SU-DHL-6 (cell line): ENCODE measurements around the gene CASS4.

Source experiments
- H2AFZ ChIP-seq: fragments of 200-600 bp; sonication (generic); 2 replicates; pipeline ENCODE4 v1.6.1; 2014; ENCODE audit warnings: low read depth, mild to moderate bottlenecking, moderate library complexity, mixed read lengths, antibody characterized with exemption, low read length; ENCODE audit not compliant: severe bottlenecking
- H3F3A ChIP-seq: fragments of 200-600 bp; shearing (Covaris generic); 2 replicates; pipeline ENCODE4 v1.6.0; 2016; ENCODE audit warnings: antibody characterized with exemption, mild to moderate bottlenecking; ENCODE audit not compliant: insufficient read depth
- H3K27ac ChIP-seq: fragments of 200-600 bp; sonication (generic); 2 replicates; pipeline ENCODE4 v1.5.1; 2016; ENCODE audit warnings: low read depth, mild to moderate bottlenecking, low read length, moderate library complexity, mixed read lengths
- H3K27me3 ChIP-seq: fragments of 200-600 bp; sonication (generic), shearing (Covaris generic); 2 replicates; pipeline ENCODE4 v1.6.0; 2014; ENCODE audit warnings: mild to moderate bottlenecking, low read length
- H3K36me3 ChIP-seq: fragments of 200-600 bp; sonication (generic); 2 replicates; pipeline ENCODE4 v1.6.1; 2014; ENCODE audit warnings: mild to moderate bottlenecking, low read length, mixed read lengths
- H3K4me2 ChIP-seq: fragments of 300-600, 200-600 bp; shearing (Covaris generic), sonication (generic); 2 replicates; pipeline ENCODE4 v1.6.0; 2014; ENCODE audit warnings: low read length, low read depth, mild to moderate bottlenecking; ENCODE audit not compliant: poor library complexity, severe bottlenecking
- H3K4me3 ChIP-seq: fragments of 200-600 bp; sonication (generic); 2 replicates; pipeline ENCODE4 v1.5.1; 2014; ENCODE audit warnings: antibody characterized with exemption, low read length, mild to moderate bottlenecking, mixed read lengths; ENCODE audit not compliant: insufficient read depth, poor library complexity, severe bottlenecking
- H3K79me2 ChIP-seq: fragments of 200-600 bp; sonication (generic); 2 replicates; pipeline ENCODE4 v1.6.1; 2014; ENCODE audit warnings: mild to moderate bottlenecking, low read length, moderate library complexity; ENCODE audit not compliant: insufficient read depth
- H3K9ac ChIP-seq: fragments of 200-600 bp; sonication (generic); 2 replicates; pipeline ENCODE4 v1.7.0; 2014; ENCODE audit warnings: mild to moderate bottlenecking, low read length
- H3K9me2 ChIP-seq: fragments of 200-600 bp; sonication (generic); replicated peaks from 2 replicates; pipeline ENCODE4 v1.6.1; 2014; ENCODE audit warnings: low read length; ENCODE audit not compliant: insufficient read depth
- H3K9me3 ChIP-seq: fragments of 200-600 bp; sonication (generic); 2 replicates; pipeline ENCODE4 v1.6.1; 2014; ENCODE audit warnings: low read length, mixed read lengths; ENCODE audit not compliant: insufficient read depth
- H4K20me1 ChIP-seq: fragments of 200-600 bp; sonication (generic); 2 replicates; pipeline ENCODE4 v1.6.1; 2014; ENCODE audit warnings: low read depth, mild to moderate bottlenecking, antibody characterized with exemption, low read length, moderate library complexity, mixed read lengths
- CTCF ChIP-seq: fragments of 200-600 bp; sonication (generic); IDR thresholded peaks from one replicate; pipeline ENCODE4 v1.5.1; 2017; ENCODE audit warnings: antibody characterized with exemption, mild to moderate bottlenecking, low read length, moderate library complexity; ENCODE audit not compliant: insufficient read depth, poor library complexity, severe bottlenecking
- EZH2phosphoT487 ChIP-seq: fragments of 200-600 bp; sonication (generic), shearing (Covaris generic); conservative IDR thresholded peaks from 2 replicates; pipeline ENCODE4 v1.6.1; 2018; ENCODE audit warnings: mild to moderate bottlenecking, antibody characterized with exemption, low read length, moderate library complexity, mixed read lengths

The CASS4 gene

DNA sequence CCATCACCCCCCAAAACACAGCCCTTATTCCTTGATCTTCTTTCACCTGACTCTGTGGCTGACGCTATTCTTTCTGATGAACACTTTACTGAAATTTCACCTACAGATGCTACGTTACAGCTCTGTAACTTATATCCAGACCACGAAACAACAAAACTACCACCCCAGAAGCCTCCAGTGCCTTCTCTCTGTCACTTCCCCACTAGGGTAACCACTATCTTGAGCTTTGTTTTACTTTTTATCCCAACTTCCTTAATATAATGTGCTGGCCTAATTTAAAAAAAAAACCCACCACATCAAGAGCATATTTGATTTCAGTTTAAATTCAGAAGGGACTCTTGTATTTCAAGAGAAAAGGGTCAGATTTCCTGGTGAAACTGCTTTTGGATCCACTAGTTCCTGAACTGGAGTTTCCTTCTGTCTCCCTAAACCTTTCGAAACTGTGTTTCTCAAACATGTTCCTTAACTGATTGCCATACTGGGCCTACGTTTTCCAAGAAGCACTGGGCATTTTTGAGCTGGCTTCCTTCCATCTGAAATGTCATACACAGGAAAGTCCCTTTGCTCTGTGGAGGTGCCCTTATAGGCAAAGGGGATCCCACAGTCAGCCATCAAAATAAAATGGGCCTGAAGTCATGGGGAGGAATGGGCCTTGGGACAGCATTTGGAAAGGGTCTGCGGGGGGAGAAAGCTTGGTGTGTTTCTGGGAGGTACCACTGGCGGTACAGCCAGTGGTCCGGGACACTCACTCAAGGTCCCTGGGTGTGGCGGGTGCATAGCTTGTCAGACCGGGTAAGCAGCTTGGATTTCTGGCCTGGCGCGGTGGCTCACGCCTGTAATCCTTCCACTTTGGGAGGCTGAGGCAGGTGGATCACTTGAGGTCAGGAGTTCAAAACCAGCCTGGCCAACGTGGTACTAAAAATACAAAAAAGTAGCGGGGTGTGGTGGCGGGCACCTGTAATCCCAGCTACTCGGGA is 30.6 kb downstream of the CASS4 start:
- no peak overlapping the region for H3K9ac ChIP-seq
- TF ChIP-seq EZH2phosphoT487: no peak
- no peak for TF ChIP-seq CTCF
- no peaks in the 10 kb centered on the region for H3K9me3 ChIP-seq
- no peaks in the 10 kb centered on the region for H3K9me2 ChIP-seq
- H3K4me2 ChIP-seq: no peak overlapping the region
- no peaks in the 10 kb centered on the region for H4K20me1 ChIP-seq
- no peak overlapping the region for H3K27ac ChIP-seq
- no peaks in the 10 kb centered on the region for H3F3A ChIP-seq
- no peaks in the 10 kb centered on the region for H3K79me2 ChIP-seq
- H3K4me3 ChIP-seq: no peak overlapping the region
- no peak overlapping the region for H2AFZ ChIP-seq
- no peaks in the 10 kb centered on the region for H3K36me3 ChIP-seq
- H3K27me3 ChIP-seq: no peaks in the 10 kb centered on the region

DNA sequence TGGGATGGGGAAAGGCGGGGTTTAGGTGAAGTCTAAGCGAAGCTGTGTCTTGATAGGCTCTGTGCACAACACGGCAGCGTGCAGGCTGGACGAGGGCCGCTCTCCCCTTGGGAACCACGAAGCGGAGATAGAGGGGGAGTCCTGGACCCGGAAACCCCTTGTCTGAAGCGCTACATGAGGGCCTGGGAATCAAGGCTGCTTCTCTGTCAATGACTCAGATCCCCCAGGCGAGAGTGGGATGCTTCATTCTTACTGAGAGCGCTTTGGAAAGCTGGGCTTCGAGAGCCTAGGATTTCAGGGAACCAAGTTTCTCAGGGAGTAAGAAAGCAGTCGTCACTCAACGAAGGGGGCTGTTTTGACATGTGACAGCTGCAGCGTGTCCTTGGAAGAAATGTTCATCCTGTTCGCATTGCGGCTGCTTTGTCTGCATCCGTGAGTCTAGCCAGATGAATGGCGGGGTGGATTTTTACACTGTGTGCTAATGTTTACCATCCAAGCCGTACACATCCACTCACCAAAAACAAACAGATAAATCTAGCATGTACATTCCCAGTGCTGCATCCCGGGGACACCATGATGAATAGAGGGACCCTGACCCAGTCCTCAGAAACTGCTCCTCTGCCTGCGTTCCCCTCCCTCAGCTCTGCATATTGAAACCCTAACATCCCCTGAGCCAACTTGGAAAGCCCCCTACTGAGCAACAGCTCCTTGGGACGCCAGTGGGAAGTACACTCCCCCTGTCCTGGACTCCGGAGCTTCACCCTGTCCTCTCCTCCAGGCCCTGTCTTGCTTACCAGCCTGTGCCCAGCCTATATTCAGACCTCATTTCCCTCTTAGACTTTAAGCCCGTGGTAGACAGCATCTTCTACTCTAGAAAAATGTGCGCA is 31.8 kb downstream of the CASS4 start:
- no peak overlapping the region for H3K9ac ChIP-seq
- no peaks in the 10 kb centered on the region for H3K9me3 ChIP-seq
- no peak for TF ChIP-seq CTCF
- no peak for TF ChIP-seq EZH2phosphoT487
- H3K79me2 ChIP-seq: no peaks in the 10 kb centered on the region
- H3F3A ChIP-seq: no peaks in the 10 kb centered on the region
- no peaks in the 10 kb centered on the region for H3K27me3 ChIP-seq
- H3K9me2 ChIP-seq: no peaks in the 10 kb centered on the region
- H3K27ac ChIP-seq: no peak overlapping the region
- no peaks in the 10 kb centered on the region for H3K36me3 ChIP-seq
- H2AFZ ChIP-seq: no peak overlapping the region
- H3K4me3 ChIP-seq: no peak overlapping the region
- H3K4me2 ChIP-seq: no peak overlapping the region
- no peaks in the 10 kb centered on the region for H4K20me1 ChIP-seq

DNA sequence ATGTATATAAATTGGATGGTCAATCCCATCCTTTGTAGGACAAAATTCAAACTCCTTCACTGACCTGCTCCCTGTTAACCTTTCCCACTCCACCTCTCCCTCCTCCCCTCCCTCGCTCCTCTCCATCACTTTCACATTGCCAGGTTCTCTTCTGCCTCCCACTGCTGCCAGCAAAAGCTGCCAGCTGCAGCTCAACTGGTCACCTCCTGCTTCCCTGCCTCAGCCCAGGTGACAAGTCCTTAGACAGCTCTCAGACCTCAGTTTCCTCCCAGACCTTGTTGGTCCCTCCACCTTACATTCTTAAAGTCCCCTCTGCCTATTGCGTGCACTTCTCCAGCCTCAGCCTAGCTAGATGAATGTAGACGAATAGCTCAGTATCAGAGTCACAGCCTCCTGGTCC is 33.1 kb downstream of the CASS4 start:
- H4K20me1 ChIP-seq: no peaks in the 10 kb centered on the region
- H3K9me3 ChIP-seq: no peaks in the 10 kb centered on the region
- no peak overlapping the region for H3K9ac ChIP-seq
- no peaks in the 10 kb centered on the region for H3F3A ChIP-seq
- H3K4me2 ChIP-seq: no peak overlapping the region
- no peak overlapping the region for H3K4me3 ChIP-seq
- H3K36me3 ChIP-seq: no peaks in the 10 kb centered on the region
- no peak overlapping the region for H3K27ac ChIP-seq
- no peaks in the 10 kb centered on the region for H3K9me2 ChIP-seq
- H3K79me2 ChIP-seq: no peaks in the 10 kb centered on the region
- H2AFZ ChIP-seq: no peak overlapping the region
- TF ChIP-seq CTCF (no peak), EZH2phosphoT487 (no peak)
- H3K27me3 ChIP-seq: no peaks in the 10 kb centered on the region
